ENCODE measurements around the gene C3. TPM values are rescaled to one million over a fixed set of nuclear protein-coding genes. Genes with fewer than 3 reads are reported as not detected.

The C3 gene
- total and polyA plus RNA-seq, 2 experiments from 2014 or later, result 5.1 to 17.7 TPM

- peaks cover under 1% of the 10 kb centered on the region; the same call in 1 of the 2 replicates for H3F3A ChIP-seq (replicated peaks; ENCODE audit: low read depth)
- no peaks in the 10 kb centered on the region for H3K27me3 ChIP-seq (ENCODE audit: insufficient read depth)
- H3K4me3 Mint-ChIP-seq, result no peak overlapping the region
- H3K4me3 ChIP-seq, result no peak overlapping the region
- no peak for TF ChIP-seq ZNF462 (CRISPR knock-in tag; IDR thresholded peaks at IDR 0.05)
- peak; percentile 41; the same call in 1 of the 2 replicates for TF ChIP-seq ETS1 (IDR thresholded peaks at IDR 0.05)
- ATAC-seq (peak; percentile 21; the same call in 1 of the 3 replicates), DNase-seq (ENCODE audit: low spot score) (peak; percentile 68)
- H3K4me1 Mint-ChIP-seq, result peaks cover 4% of the 10 kb centered on the region; the same call in 2 of the 3 replicates
- peaks cover under 1% of the 10 kb centered on the region; the same call in 1 of the 2 replicates for H3K4me1 ChIP-seq (ENCODE audit: insufficient read depth)
- no peaks in the 10 kb centered on the region; the same call in 2 of the 3 replicates for H3K9me3 Mint-ChIP-seq
- peaks cover 40% of the 10 kb centered on the region for H3K36me3 Mint-ChIP-seq (ENCODE audit: low read depth)
- no peak overlapping the region for H3K4me2 ChIP-seq
- no peak overlapping the region for H2AFZ ChIP-seq
- peaks cover 12% of the 10 kb centered on the region; the same call in 1 of the 2 replicates for H3K36me3 ChIP-seq (ENCODE audit: insufficient read depth)
- H3K27ac ChIP-seq (ENCODE audit: low read depth), result no peak overlapping the region
- H3K27ac Mint-ChIP-seq, result no peak overlapping the region
- H3K27me3 Mint-ChIP-seq (ENCODE audit: insufficient read depth, low read depth, poor library complexity), result peaks cover 4% of the 10 kb centered on the region
- H4K20me1 ChIP-seq (replicated peaks; ENCODE audit: insufficient read depth), result no peaks in the 10 kb centered on the region
- H3K9me2 ChIP-seq (ENCODE audit: insufficient read depth), result no peaks in the 10 kb centered on the region
- peaks cover 18% of the 10 kb centered on the region for H3K79me2 ChIP-seq (replicated peaks; ENCODE audit: insufficient read depth)
These were observed 40.7 kb upstream of the C3 start for GRCh38 chr19:6761053-6761676.

- no peak for ATAC-seq
- H3K4me1 ChIP-seq (ENCODE audit: insufficient read depth), result no peaks in the 10 kb centered on the region; the same call in 1 of the 2 replicates
- no peaks in the 10 kb centered on the region; the same call in 2 of the 3 replicates for H3K9me3 Mint-ChIP-seq
- TF ChIP-seq CREB1 (CRISPR knock-in tag; IDR thresholded peaks at IDR 0.05; ENCODE audit: low read depth) (no peak), ZNF462 (CRISPR knock-in tag; IDR thresholded peaks at IDR 0.05) (no peak)
These were observed 40.2 kb upstream of the C3 start for GRCh38 chr19:6760606-6761005.

More at GRCh38 chr19:6760606-6761005, 40.2 kb upstream of the C3 start:
- H3K27me3 Mint-ChIP-seq (ENCODE audit: insufficient read depth, low read depth, poor library complexity), result peaks cover 4% of the 10 kb centered on the region
- Histone ChIP-seq H4K20me1 (replicated peaks; ENCODE audit: insufficient read depth) (no peaks in the 10 kb centered on the region), H3K4me2 (no peak overlapping the region), H3K27ac (ENCODE audit: low read depth) (no peak overlapping the region), H3K9me2 (ENCODE audit: insufficient read depth) (no peaks in the 10 kb centered on the region), H3K27me3 (ENCODE audit: insufficient read depth) (no peaks in the 10 kb centered on the region), H3K36me3 (ENCODE audit: insufficient read depth) (peaks cover 12% of the 10 kb centered on the region; the same call in 1 of the 2 replicates), H3K4me3 (no peak overlapping the region), H2AFZ (no peak overlapping the region), H3K79me2 (replicated peaks; ENCODE audit: insufficient read depth) (peaks cover 18% of the 10 kb centered on the region), H3F3A (replicated peaks; ENCODE audit: low read depth) (no peaks in the 10 kb centered on the region)
- no peak overlapping the region for H3K4me3 Mint-ChIP-seq
- no peak overlapping the region for H3K27ac Mint-ChIP-seq
- peaks cover 40% of the 10 kb centered on the region for H3K36me3 Mint-ChIP-seq (ENCODE audit: low read depth)
- no peak for DNase-seq (ENCODE audit: low spot score)
- H3K4me1 Mint-ChIP-seq, result peaks cover 2% of the 10 kb centered on the region; the same call in 2 of the 3 replicates

Data from GM23338 (cell line).